ENCODE data around the gene ATG4A.

Gene ATG4A

DNA sequence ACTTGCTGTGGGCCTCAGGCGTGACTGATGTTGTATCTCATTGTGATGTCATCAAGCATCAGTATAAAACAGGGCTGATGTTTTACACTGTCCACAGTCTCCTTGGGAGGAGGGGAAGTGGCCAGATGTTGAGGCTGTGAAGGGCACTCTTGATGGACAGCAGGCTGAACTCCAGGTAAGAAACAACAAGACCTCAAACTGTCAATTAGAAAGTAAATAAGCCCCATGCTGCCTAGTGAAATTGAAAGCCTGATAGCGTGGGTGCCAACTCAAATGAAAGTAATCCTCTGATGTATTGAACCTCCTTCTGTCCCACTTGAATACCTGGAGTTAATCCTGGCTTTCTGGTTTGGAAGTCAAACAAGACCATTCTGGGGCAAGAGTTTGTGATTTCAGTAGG is 27.0 kb upstream of the ATG4A start:
- Histone ChIP-seq H2AK5ac (ENCODE audit: low read length, severe bottlenecking) (no peak overlapping the region), H3K4me1 (ENCODE audit: control insufficient read depth, insufficient read depth, low read depth, low read length) (no peaks in the 10 kb centered on the region), H4K8ac (ENCODE audit: low read length) (no peak overlapping the region), H3K27ac (ENCODE audit: low read length, poor library complexity, severe bottlenecking) (no peak overlapping the region), H3K36me3 (ENCODE audit: control insufficient read depth in 1 of 2, insufficient read depth in 2 of 2, low read depth in 1 of 2, low read length in 2 of 2) (no peaks in the 10 kb centered on the region), H3K23ac (ENCODE audit: low read length in 2 of 2) (no peak overlapping the region), H3K9ac (ENCODE audit: low read length) (no peak overlapping the region), H3K27me3 (ENCODE audit: control insufficient read depth in 1 of 2, insufficient read depth in 1 of 2, low read length in 2 of 2) (peaks cover 0 to 72% of the 10 kb centered on the region in 2 experiments), H2BK15ac (ENCODE audit: low read depth, poor library complexity, severe bottlenecking) (no peak overlapping the region), H4K91ac (ENCODE audit: low read length) (no peak overlapping the region), H2BK12ac (ENCODE audit: low read length in 2 of 2) (no peak overlapping the region), H3K4ac (ENCODE audit: low read depth in 1 of 2, low read length in 2 of 2) (no peak overlapping the region), H3K14ac (ENCODE audit: low read length in 2 of 2) (no peak overlapping the region), H2BK120ac (ENCODE audit: low read depth, low read length) (no peak overlapping the region), H3K79me1 (replicated peaks; ENCODE audit: low read length, poor library complexity, severe bottlenecking) (no peaks in the 10 kb centered on the region), H3K18ac (ENCODE audit: low read depth in 1 of 2, low read length in 2 of 2) (no peak overlapping the region), H3K9me3 (ENCODE audit: control insufficient read depth, low read length) (peaks cover 4% of the 10 kb centered on the region), H2BK5ac (ENCODE audit: low read depth, low read length, poor library complexity, severe bottlenecking) (no peak overlapping the region), H3K4me3 (ENCODE audit: insufficient read depth in 1 of 2, low read depth in 1 of 2, low read length in 2 of 2) (no peak overlapping the region), H2AFZ (ENCODE audit: low read depth, low read length) (no peak overlapping the region), H3K4me2 (ENCODE audit: low read length, poor library complexity, severe bottlenecking) (no peak overlapping the region)
- no peak for DNase-seq
- WGBS = 91% methylated on average over 2 of the region's 2 CpGs

DNA sequence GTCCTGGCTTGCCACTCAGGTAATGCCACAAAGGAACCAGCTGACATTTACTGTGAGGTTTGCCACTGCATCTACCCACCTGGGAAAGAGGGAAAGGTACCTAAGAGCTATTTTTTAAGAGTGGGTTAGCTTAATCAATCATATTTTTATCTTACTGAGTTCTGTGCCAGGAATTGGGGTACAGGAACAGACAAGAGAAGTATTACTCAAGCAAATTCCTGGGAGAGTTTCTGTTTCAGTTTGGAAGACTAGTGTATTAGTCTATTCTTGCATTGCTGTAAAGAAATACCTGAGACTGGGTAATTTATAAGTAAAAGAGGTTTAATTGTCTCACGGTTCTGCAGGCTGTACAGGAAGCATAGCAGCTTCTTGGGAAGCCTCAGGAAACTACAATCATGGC is 23.5 kb upstream of the ATG4A start:
- H3K79me1 ChIP-seq (replicated peaks; ENCODE audit: low read length, poor library complexity, severe bottlenecking) = no peaks in the 10 kb centered on the region
- no peaks in the 10 kb centered on the region for H3K4me1 ChIP-seq (ENCODE audit: control insufficient read depth, insufficient read depth, low read depth, low read length)
- H3K4me2 ChIP-seq (ENCODE audit: low read length, poor library complexity, severe bottlenecking) = no peak overlapping the region
- H2BK15ac ChIP-seq (ENCODE audit: low read depth, poor library complexity, severe bottlenecking) = no peak overlapping the region
- H4K8ac ChIP-seq (ENCODE audit: low read length) = no peak overlapping the region
- no peak overlapping the region for H2AFZ ChIP-seq (ENCODE audit: low read depth, low read length)
- no peaks in the 10 kb centered on the region for H3K36me3 ChIP-seq (ENCODE audit: control insufficient read depth in 1 of 2, insufficient read depth in 2 of 2, low read depth in 1 of 2, low read length in 2 of 2)
- H2BK120ac ChIP-seq (ENCODE audit: low read depth, low read length) = no peak overlapping the region
- no CpG with 5 or more reads among the region's 1 CpG for WGBS
- H2BK12ac ChIP-seq (ENCODE audit: low read length in 2 of 2) = no peak overlapping the region
- no peak for DNase-seq
- no peak overlapping the region for H3K23ac ChIP-seq (ENCODE audit: low read length in 2 of 2)
- H3K9ac ChIP-seq (ENCODE audit: low read length) = no peak overlapping the region
- no peak overlapping the region for H4K91ac ChIP-seq (ENCODE audit: low read length)
- H3K4me3 ChIP-seq (ENCODE audit: insufficient read depth in 1 of 2, low read depth in 1 of 2, low read length in 2 of 2) = no peak overlapping the region
- H2BK5ac ChIP-seq (ENCODE audit: low read depth, low read length, poor library complexity, severe bottlenecking) = no peak overlapping the region
- H3K9me3 ChIP-seq (ENCODE audit: control insufficient read depth, low read length) = no peaks in the 10 kb centered on the region
- H3K14ac ChIP-seq (ENCODE audit: low read length in 2 of 2) = no peak overlapping the region
- no peak overlapping the region for H3K27ac ChIP-seq (ENCODE audit: low read length, poor library complexity, severe bottlenecking)
- no peak overlapping the region for H3K18ac ChIP-seq (ENCODE audit: low read depth in 1 of 2, low read length in 2 of 2)
- no peak overlapping the region for H3K4ac ChIP-seq (ENCODE audit: low read depth in 1 of 2, low read length in 2 of 2)
- peaks cover 0 to 49% of the 10 kb centered on the region in 2 experiments for H3K27me3 ChIP-seq (ENCODE audit: control insufficient read depth in 1 of 2, insufficient read depth in 1 of 2, low read length in 2 of 2)
- H2AK5ac ChIP-seq (ENCODE audit: low read length, severe bottlenecking) = no peak overlapping the region

- Histone ChIP-seq H2AFZ (ENCODE audit: low read depth, low read length) (no peak overlapping the region), H3K4ac (ENCODE audit: low read depth in 1 of 2, low read length in 2 of 2) (no peak overlapping the region), H2BK15ac (ENCODE audit: low read depth, poor library complexity, severe bottlenecking) (no peak overlapping the region), H3K27ac (ENCODE audit: low read length, poor library complexity, severe bottlenecking) (no peak overlapping the region), H4K91ac (ENCODE audit: low read length) (no peak overlapping the region), H3K4me2 (ENCODE audit: low read length, poor library complexity, severe bottlenecking) (no peak overlapping the region), H3K79me1 (replicated peaks; ENCODE audit: low read length, poor library complexity, severe bottlenecking) (no peaks in the 10 kb centered on the region), H3K4me1 (ENCODE audit: control insufficient read depth, insufficient read depth, low read depth, low read length) (no peaks in the 10 kb centered on the region), H3K27me3 (ENCODE audit: control insufficient read depth in 1 of 2, insufficient read depth in 1 of 2, low read length in 2 of 2) (peaks cover 0 to 43% of the 10 kb centered on the region in 2 experiments), H3K18ac (ENCODE audit: low read depth in 1 of 2, low read length in 2 of 2) (no peak overlapping the region), H2AK5ac (ENCODE audit: low read length, severe bottlenecking) (no peak overlapping the region), H3K9ac (ENCODE audit: low read length) (no peak overlapping the region), H3K36me3 (ENCODE audit: control insufficient read depth in 1 of 2, insufficient read depth in 2 of 2, low read depth in 1 of 2, low read length in 2 of 2) (no peaks in the 10 kb centered on the region), H3K9me3 (ENCODE audit: control insufficient read depth, low read length) (no peaks in the 10 kb centered on the region), H2BK5ac (ENCODE audit: low read depth, low read length, poor library complexity, severe bottlenecking) (no peak overlapping the region), H2BK12ac (ENCODE audit: low read length in 2 of 2) (no peak overlapping the region), H3K23ac (ENCODE audit: low read length in 2 of 2) (no peak overlapping the region), H4K8ac (ENCODE audit: low read length) (no peak overlapping the region), H3K4me3 (ENCODE audit: insufficient read depth in 1 of 2, low read depth in 1 of 2, low read length in 2 of 2) (no peak overlapping the region), H2BK120ac (ENCODE audit: low read depth, low read length) (no peak overlapping the region), H3K14ac (ENCODE audit: low read length in 2 of 2) (no peak overlapping the region)
- DNase-seq = peak; percentile 19
- 0% methylated on average over 1 of the region's 4 CpGs for WGBS
Measured at GRCh38 chrX:108070891-108071290, 20.7 kb upstream of the ATG4A start.

GRCh38 chrX:108071578-108071977 is 20.0 kb upstream of the ATG4A start:
- Histone ChIP-seq H3K79me1 (replicated peaks; ENCODE audit: low read length, poor library complexity, severe bottlenecking) (no peaks in the 10 kb centered on the region), H2BK12ac (ENCODE audit: low read length in 2 of 2) (no peak overlapping the region), H3K14ac (ENCODE audit: low read length in 2 of 2) (no peak overlapping the region), H3K9me3 (ENCODE audit: control insufficient read depth, low read length) (no peaks in the 10 kb centered on the region), H3K23ac (ENCODE audit: low read length in 2 of 2) (no peak overlapping the region), H3K36me3 (ENCODE audit: control insufficient read depth in 1 of 2, insufficient read depth in 2 of 2, low read depth in 1 of 2, low read length in 2 of 2) (no peaks in the 10 kb centered on the region), H3K4ac (ENCODE audit: low read depth in 1 of 2, low read length in 2 of 2) (no peak overlapping the region), H4K8ac (ENCODE audit: low read length) (no peak overlapping the region), H3K4me1 (ENCODE audit: control insufficient read depth, insufficient read depth, low read depth, low read length) (no peaks in the 10 kb centered on the region), H2BK5ac (ENCODE audit: low read depth, low read length, poor library complexity, severe bottlenecking) (no peak overlapping the region), H3K18ac (ENCODE audit: low read depth in 1 of 2, low read length in 2 of 2) (no peak overlapping the region), H3K9ac (ENCODE audit: low read length) (no peak overlapping the region), H4K91ac (ENCODE audit: low read length) (no peak overlapping the region), H3K4me2 (ENCODE audit: low read length, poor library complexity, severe bottlenecking) (no peak overlapping the region), H3K27me3 (ENCODE audit: control insufficient read depth in 1 of 2, insufficient read depth in 1 of 2, low read length in 2 of 2) (peaks cover 0 to 40% of the 10 kb centered on the region in 2 experiments), H3K4me3 (ENCODE audit: insufficient read depth in 1 of 2, low read depth in 1 of 2, low read length in 2 of 2) (no peak overlapping the region), H2AFZ (ENCODE audit: low read depth, low read length) (no peak overlapping the region), H2BK15ac (ENCODE audit: low read depth, poor library complexity, severe bottlenecking) (no peak overlapping the region), H3K27ac (ENCODE audit: low read length, poor library complexity, severe bottlenecking) (no peak overlapping the region), H2BK120ac (ENCODE audit: low read depth, low read length) (no peak overlapping the region), H2AK5ac (ENCODE audit: low read length, severe bottlenecking) (no peak overlapping the region)
- no peak for DNase-seq
- no CpG with 5 or more reads among the region's 1 CpG for WGBS
